ENCODE results near the gene MED14. TPM values are rescaled to one million over a fixed set of nuclear protein-coding genes. Genes with fewer than 3 reads are reported as not detected.

The MED14 gene
- total and polyA plus RNA-seq, 2 of the 13 experiments (the other 11 are each of a cell fraction or from before 2014, with no cell fraction given) = 10.2 to 16.3 TPM

- H3K9ac ChIP-seq (ENCODE audit: insufficient read depth, low read depth, low read length) = no peak overlapping the region
- WGBS (ENCODE audit: low lambda C conversion rate) = 58% methylated on average over 2 of the region's 18 CpGs
- no peaks in the 10 kb centered on the region for H3K79me2 ChIP-seq (ENCODE audit: insufficient read depth, low read length)
- H3K36me3 ChIP-seq (replicated peaks in 1 of 2; ENCODE audit: control insufficient read depth in 1 of 2, insufficient read depth in 2 of 2, low read length in 2 of 2) = no peaks in the 10 kb centered on the region
- H3K27me3 ChIP-seq (ENCODE audit: control insufficient read depth in 1 of 2, insufficient read depth in 2 of 2, low read length in 2 of 2) = no peaks in the 10 kb centered on the region
- ATAC-seq = no peak
- CTCF ChIA-PET (ENCODE audit: low intra/inter-chr PET ratio, low total read pairs) = no interaction called here
- H3K9me3 ChIP-seq (ENCODE audit: low read length) = no peaks in the 10 kb centered on the region
- H3K4me1 ChIP-seq (ENCODE audit: insufficient read depth, low read length) = peaks cover 7% of the 10 kb centered on the region
- H3K4me3 ChIP-seq (replicated peaks in 1 of 3; ENCODE audit: insufficient read depth in 1 of 3, low read depth in 2 of 3, low read length in 3 of 3) = no peak overlapping the region
- H3K27ac ChIP-seq (ENCODE audit: extremely low read length, insufficient read depth, low read length) = no peak overlapping the region
- no peak for TF ChIP-seq ZNF567 (CRISPR knock-in tag; IDR thresholded peaks at IDR 0.05; ENCODE audit: borderline replicate concordance)
- BruUV-seq (replicated peaks) = no TSS peak
- POLR2A ChIA-PET = no interaction called here
- no peak overlapping the region for H3K4me2 ChIP-seq (ENCODE audit: low read depth, low read length)
- FAIRE-seq = no peak
- in situ Hi-C loops (cut with HindIII; ENCODE audit: extremely low pct_ligation_motif_present, low pct_unique_long_range_greater_than_20kb) = no loop called here
- DNase-seq (ENCODE audit: low spot score) = no peak
- intact Hi-C loops (cut with micrococcal nuclease; ENCODE audit: unreplicated experiment) = no loop called here
- H2AFZ ChIP-seq (ENCODE audit: low read length) = no peak overlapping the region
- H4K20me1 ChIP-seq (ENCODE audit: insufficient read depth, low read length) = no peaks in the 10 kb centered on the region
Observed at GRCh38 chrX:40622479-40623138, 112.7 kb downstream of the MED14 start.

GRCh38 chrX:40617566-40617965 is 117.8 kb downstream of the MED14 start:
- Histone ChIP-seq H3K4me1 (ENCODE audit: insufficient read depth, low read length) (peaks cover 14% of the 10 kb centered on the region), H3K4me2 (ENCODE audit: low read depth, low read length) (peak overlapping the region; percentile 29), H3K27ac (ENCODE audit: extremely low read length, insufficient read depth, low read length) (no peak overlapping the region), H4K20me1 (ENCODE audit: insufficient read depth, low read length) (no peaks in the 10 kb centered on the region), H3K9ac (ENCODE audit: insufficient read depth, low read depth, low read length) (no peak overlapping the region), H3K9me3 (ENCODE audit: low read length) (no peaks in the 10 kb centered on the region), H3K27me3 (ENCODE audit: control insufficient read depth in 1 of 2, insufficient read depth in 2 of 2, low read length in 2 of 2) (no peaks in the 10 kb centered on the region), H3K79me2 (ENCODE audit: insufficient read depth, low read length) (no peaks in the 10 kb centered on the region), H3K36me3 (replicated peaks in 1 of 2; ENCODE audit: control insufficient read depth in 1 of 2, insufficient read depth in 2 of 2, low read length in 2 of 2) (no peaks in the 10 kb centered on the region), H3K4me3 (replicated peaks in 1 of 3; ENCODE audit: insufficient read depth in 1 of 3, low read depth in 2 of 3, low read length in 3 of 3) (peak overlapping the region in 2 of 3 experiments; percentile 0 to 10; a peak in 2 of 6 replicates), H2AFZ (ENCODE audit: low read length) (peak overlapping the region; percentile 6)
- no peak for ATAC-seq
- CTCF ChIA-PET (ENCODE audit: low intra/inter-chr PET ratio, low total read pairs) = no interaction called here
- DNase-seq (ENCODE audit: low spot score) = peak; percentile 5
- in situ Hi-C loops (cut with HindIII; ENCODE audit: extremely low pct_ligation_motif_present, low pct_unique_long_range_greater_than_20kb) (no loop called here), intact Hi-C loops (cut with micrococcal nuclease; ENCODE audit: unreplicated experiment) (no loop called here)
- WGBS (ENCODE audit: low lambda C conversion rate) = 2% methylated on average over 5 of the region's 7 CpGs
- BruUV-seq (replicated peaks) = no TSS peak
- POLR2A ChIA-PET = no interaction called here
- FAIRE-seq = no peak
- TF ChIP-seq KLF12 (CRISPR knock-in tag; IDR thresholded peaks at IDR 0.05; ENCODE audit: borderline replicate concordance) (no peak), ZNF646 (CRISPR knock-in tag; IDR thresholded peaks at IDR 0.05) (no peak), SNAI1 (CRISPR knock-in tag; IDR thresholded peaks at IDR 0.05; ENCODE audit: borderline replicate concordance) (no peak), ZNF468 (CRISPR knock-in tag; IDR thresholded peaks at IDR 0.05) (no peak), MYPOP (CRISPR knock-in tag; IDR thresholded peaks at IDR 0.05) (no peak), DMTF1 (CRISPR knock-in tag; IDR thresholded peaks at IDR 0.05) (no peak)

All from HepG2 (cell line).